H1 (cell line): Measurements from ENCODE around the gene BCO2. TPM values are rescaled to one million over a fixed set of nuclear protein-coding genes. Genes with fewer than 3 reads are reported as not detected.

Experiments
- E2F6 ChIP-seq: IDR thresholded peaks from 2 replicates; pipeline ENCODE4 v1.6.1; 2012; ENCODE audit warnings: inconsistent platforms
- HDAC6 ChIP-seq: IDR thresholded peaks from one replicate; pipeline ENCODE4 v1.7.1; 2012; ENCODE audit warnings: low read depth, mild to moderate bottlenecking, inconsistent platforms, low read length, moderate library complexity
- SAP30 ChIP-seq: fragments of 300-600 bp; sonication (generic); IDR thresholded peaks from 2 replicates; pipeline ENCODE4 v1.7.1; 2012; ENCODE audit warnings: low read length, moderate library complexity, mild to moderate bottlenecking, inconsistent platforms; ENCODE audit not compliant: insufficient read depth, insufficient replicate concordance
- SP4 ChIP-seq: IDR thresholded peaks from 2 replicates; pipeline ENCODE4 v1.6.1; 2012; ENCODE audit warnings: low read length, inconsistent platforms
- polyA plus RNA-seq, 7 experiments: library from polyadenylated mRNA; depleted of rRNA in 3 of 7; stranded (reverse) in 5 of 7; unstranded in 2 of 7; fragments of >200 nt in 5 of 7; fragments of 200-250 nt in 2 of 7; gene quantifications; 1 replicate in 5 of 7; 2 replicates in 1 of 7; 4 replicates in 1 of 7; pipeline versions ENCODE4 v1.2.1 to v1.2.3, GENCODE V29; 2011 to 2013; ENCODE audit warnings: missing spikeins in 2 of 7, mixed read lengths in 2 of 7
- total RNA-seq: library from RNA; stranded (reverse); fragmentation: NEBNext Ultra II Directional; extraction: Animal tissue kit (Norgen Biotek cat#: 25700); gene quantifications from 2 replicates; pipeline ENCODE4 v1.2.1, GENCODE V29; 2021

Gene BCO2
- total and polyA plus RNA-seq, 2 of the 8 experiments (the other 6 are each of a cell fraction or from before 2014, with no cell fraction given): 0.42 to 0.82 TPM

- TF ChIP-seq E2F6 (no peak), HDAC6 (no peak), SAP30 (no peak), SP4 (no peak)
Measured at GRCh38 chr11:112238041-112238440, 62.7 kb downstream of the BCO2 start (continued).
